ENCODE results near the gene SLC7A5. TPM values are rescaled to one million over a fixed set of nuclear protein-coding genes. Genes with fewer than 3 reads are reported as not detected.
"Not testable (repeated sequence)": the region's sequence is repeated elsewhere in the genome, so short reads cannot be mapped to it uniquely, and the experiment has no call there.

The SLC7A5 gene
- polyA plus RNA-seq, 4 donors = 3.6 to 82.2 (median 8.6) TPM

DNA sequence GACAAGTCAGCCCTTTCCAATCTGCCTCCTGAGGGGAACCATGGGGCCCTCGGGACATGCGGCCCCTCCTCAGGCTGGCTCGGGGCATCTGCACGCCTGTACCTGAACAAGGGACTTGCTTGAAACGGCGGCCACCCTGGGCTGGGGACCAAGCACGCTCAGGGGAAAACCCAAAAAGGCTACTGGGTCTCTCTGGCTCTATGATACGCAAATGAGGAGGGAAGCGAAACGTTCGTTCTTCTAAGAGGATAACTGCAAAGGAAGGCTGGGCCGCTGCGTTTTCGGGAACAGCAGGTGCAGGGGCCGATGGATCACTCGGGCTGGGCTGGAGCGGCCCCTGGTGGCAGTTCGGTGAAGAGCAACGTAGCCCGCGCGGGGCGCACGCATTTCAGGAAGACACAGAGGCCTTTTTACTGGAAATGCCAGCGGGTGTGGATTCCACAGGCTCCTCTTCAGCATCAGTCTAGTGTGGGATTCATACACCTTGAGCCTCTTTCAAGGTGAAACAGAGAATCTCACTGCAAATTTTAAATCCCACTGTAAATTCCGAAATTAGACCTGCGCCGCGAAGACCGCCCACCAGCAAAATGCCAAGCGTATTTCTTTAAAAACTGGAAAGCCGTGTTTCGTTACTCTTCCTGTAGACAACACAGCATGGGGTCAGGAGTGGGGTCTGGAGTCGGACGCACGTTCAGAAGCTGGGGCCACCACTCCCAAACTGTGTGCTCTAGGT lies 40.1 kb upstream of the SLC7A5 start:
- not testable (repeated sequence) for H3K36me3 ChIP-seq (ENCODE audit: control insufficient read depth in 3 of 3, insufficient read depth in 2 of 3, low read depth in 1 of 3, low read length in 3 of 3); H3K9me3 ChIP-seq (ENCODE audit: control insufficient read depth in 2 of 2, insufficient read depth in 1 of 2, low read depth in 1 of 2, low read length in 1 of 2); H3K4me3 ChIP-seq (ENCODE audit: low read depth in 1 of 3, low read length in 3 of 3); FAIRE-seq; H3K27me3 ChIP-seq (ENCODE audit: control insufficient read depth in 3 of 3, insufficient read depth in 3 of 3, low read length in 3 of 3); H3K27ac ChIP-seq (ENCODE audit: low read depth in 1 of 3, low read length in 2 of 3); H3K4me1 ChIP-seq (ENCODE audit: control insufficient read depth in 3 of 3, insufficient read depth in 2 of 3, low read depth in 1 of 3, low read length in 2 of 3)
- DNase-seq = peak; percentile 52 to 76
- 37 to 38% (median 38%) methylated on average over 36 of the region's 36 CpGs for WGBS, 3 donors

DNA sequence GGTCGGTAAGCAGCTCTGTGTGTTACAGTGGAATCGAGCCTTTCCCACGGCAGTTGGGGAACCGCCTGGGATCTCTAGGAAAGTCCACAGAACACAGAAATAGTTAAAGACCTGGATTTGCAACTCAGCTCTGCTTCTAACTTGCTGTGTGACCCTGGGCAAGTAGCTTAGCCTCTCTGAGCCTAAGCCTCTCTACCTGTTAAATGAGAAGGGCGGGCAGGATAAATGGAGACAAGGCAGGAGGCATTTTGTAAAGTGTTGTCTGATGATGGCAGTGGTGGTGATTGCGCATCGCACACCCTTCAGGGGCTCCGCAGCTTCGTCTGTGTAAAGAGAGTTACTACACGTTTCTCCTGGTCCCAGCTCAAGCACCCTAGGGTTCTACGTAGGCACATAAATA lies 38.8 kb upstream of the SLC7A5 start:
- not testable (repeated sequence) for H3K27ac ChIP-seq (ENCODE audit: low read depth in 1 of 3, low read length in 2 of 3); H3K36me3 ChIP-seq (ENCODE audit: control insufficient read depth in 3 of 3, insufficient read depth in 2 of 3, low read depth in 1 of 3, low read length in 3 of 3); FAIRE-seq; H3K4me1 ChIP-seq (ENCODE audit: control insufficient read depth in 3 of 3, insufficient read depth in 2 of 3, low read depth in 1 of 3, low read length in 2 of 3); H3K27me3 ChIP-seq (ENCODE audit: control insufficient read depth in 3 of 3, insufficient read depth in 3 of 3, low read length in 3 of 3); DNase-seq; H3K4me3 ChIP-seq (ENCODE audit: low read depth in 1 of 3, low read length in 3 of 3); H3K9me3 ChIP-seq (ENCODE audit: control insufficient read depth in 2 of 2, insufficient read depth in 1 of 2, low read depth in 1 of 2, low read length in 1 of 2)
- WGBS, 3 donors = 92 to 95% (median 93%) methylated on average over 11 of the region's 11 CpGs

DNA sequence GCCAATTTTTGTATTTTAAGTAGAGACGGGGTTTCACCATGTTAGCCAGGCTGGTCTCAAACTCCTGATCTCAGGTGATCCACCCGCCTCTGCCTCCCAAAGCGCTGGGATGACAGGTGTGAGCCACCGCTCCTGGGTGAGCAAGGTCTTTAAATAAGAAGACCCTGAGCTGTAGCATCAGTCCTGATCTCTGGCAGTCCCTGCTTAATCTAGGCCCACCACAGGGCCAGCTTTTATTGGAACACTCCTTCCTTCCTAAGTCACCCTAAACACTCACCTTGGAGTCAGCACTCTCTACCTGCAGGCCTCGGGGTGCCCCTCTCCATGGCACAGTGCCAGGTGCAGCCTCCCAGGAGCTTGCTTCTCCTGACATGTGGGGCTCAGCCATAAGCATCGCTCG lies 36.2 kb upstream of the SLC7A5 start:
- H3K4me3 ChIP-seq (ENCODE audit: low read depth in 1 of 3, low read length in 3 of 3); H3K36me3 ChIP-seq (ENCODE audit: control insufficient read depth in 3 of 3, insufficient read depth in 2 of 3, low read depth in 1 of 3, low read length in 3 of 3); H3K4me1 ChIP-seq (ENCODE audit: control insufficient read depth in 3 of 3, insufficient read depth in 2 of 3, low read depth in 1 of 3, low read length in 2 of 3); DNase-seq; H3K9me3 ChIP-seq (ENCODE audit: control insufficient read depth in 2 of 2, insufficient read depth in 1 of 2, low read depth in 1 of 2, low read length in 1 of 2); FAIRE-seq; H3K27ac ChIP-seq (ENCODE audit: low read depth in 1 of 3, low read length in 2 of 3); H3K27me3 ChIP-seq (ENCODE audit: control insufficient read depth in 3 of 3, insufficient read depth in 3 of 3, low read length in 3 of 3): not testable (repeated sequence)
- 89 to 92% (median 91%) methylated on average over 7 of the region's 7 CpGs for WGBS, 3 donors

DNA sequence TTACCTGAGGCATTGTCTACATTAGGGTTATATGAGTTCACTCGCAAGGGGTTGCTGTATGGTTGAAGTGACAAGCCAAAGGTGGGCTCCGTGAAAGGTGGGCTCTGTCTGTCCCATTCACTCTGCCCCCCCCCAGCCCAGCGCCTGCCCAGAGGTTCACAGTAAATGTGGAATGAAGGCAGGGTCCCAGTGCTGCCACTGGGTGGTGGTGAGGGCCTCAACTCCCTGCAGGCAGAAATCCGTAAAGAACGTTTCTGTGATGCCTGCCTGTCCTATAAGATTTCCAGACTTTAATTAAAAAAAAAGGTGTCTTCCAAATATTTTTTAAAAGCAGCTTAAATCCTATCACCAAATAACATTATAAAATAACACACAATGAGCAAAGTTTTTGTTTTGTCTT lies 35.7 kb upstream of the SLC7A5 start:
- not testable (repeated sequence) for H3K27ac ChIP-seq (ENCODE audit: low read depth in 1 of 3, low read length in 2 of 3); FAIRE-seq; H3K27me3 ChIP-seq (ENCODE audit: control insufficient read depth in 3 of 3, insufficient read depth in 3 of 3, low read length in 3 of 3); H3K4me1 ChIP-seq (ENCODE audit: control insufficient read depth in 3 of 3, insufficient read depth in 2 of 3, low read depth in 1 of 3, low read length in 2 of 3); H3K4me3 ChIP-seq (ENCODE audit: low read depth in 1 of 3, low read length in 3 of 3); H3K36me3 ChIP-seq (ENCODE audit: control insufficient read depth in 3 of 3, insufficient read depth in 2 of 3, low read depth in 1 of 3, low read length in 3 of 3); H3K9me3 ChIP-seq (ENCODE audit: control insufficient read depth in 2 of 2, insufficient read depth in 1 of 2, low read depth in 1 of 2, low read length in 1 of 2); DNase-seq
- WGBS, 3 donors = 80 to 86% (median 85%) methylated on average over 4 of the region's 5 CpGs

DNA sequence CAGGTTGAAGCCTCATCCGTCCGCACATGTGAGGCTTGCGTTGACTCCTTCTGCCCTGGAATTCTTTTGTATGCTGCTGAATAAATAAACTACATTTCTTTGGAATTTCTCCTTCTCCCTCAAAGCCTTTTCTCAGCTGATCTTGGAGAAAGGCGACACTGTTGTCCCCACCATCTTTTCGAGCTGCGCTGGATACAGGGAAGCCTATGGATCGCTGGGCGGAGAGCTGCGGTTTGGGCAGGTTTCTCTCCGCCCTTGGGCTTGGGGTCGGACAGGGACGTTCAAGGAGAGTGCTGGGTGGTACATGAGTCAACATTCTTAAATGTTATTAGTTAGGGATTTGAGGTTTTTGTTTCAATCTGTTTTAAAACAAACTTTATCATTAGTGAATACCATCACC lies 31.2 kb upstream of the SLC7A5 start:
- not testable (repeated sequence) for FAIRE-seq; H3K36me3 ChIP-seq (ENCODE audit: control insufficient read depth in 3 of 3, insufficient read depth in 2 of 3, low read depth in 1 of 3, low read length in 3 of 3); H3K4me1 ChIP-seq (ENCODE audit: control insufficient read depth in 3 of 3, insufficient read depth in 2 of 3, low read depth in 1 of 3, low read length in 2 of 3); DNase-seq; H3K9me3 ChIP-seq (ENCODE audit: control insufficient read depth in 2 of 2, insufficient read depth in 1 of 2, low read depth in 1 of 2, low read length in 1 of 2); H3K27ac ChIP-seq (ENCODE audit: low read depth in 1 of 3, low read length in 2 of 3); H3K27me3 ChIP-seq (ENCODE audit: control insufficient read depth in 3 of 3, insufficient read depth in 3 of 3, low read length in 3 of 3); H3K4me3 ChIP-seq (ENCODE audit: low read depth in 1 of 3, low read length in 3 of 3)
- 76 to 85% (median 81%) methylated on average over 12 of the region's 12 CpGs for WGBS, 3 donors

DNA sequence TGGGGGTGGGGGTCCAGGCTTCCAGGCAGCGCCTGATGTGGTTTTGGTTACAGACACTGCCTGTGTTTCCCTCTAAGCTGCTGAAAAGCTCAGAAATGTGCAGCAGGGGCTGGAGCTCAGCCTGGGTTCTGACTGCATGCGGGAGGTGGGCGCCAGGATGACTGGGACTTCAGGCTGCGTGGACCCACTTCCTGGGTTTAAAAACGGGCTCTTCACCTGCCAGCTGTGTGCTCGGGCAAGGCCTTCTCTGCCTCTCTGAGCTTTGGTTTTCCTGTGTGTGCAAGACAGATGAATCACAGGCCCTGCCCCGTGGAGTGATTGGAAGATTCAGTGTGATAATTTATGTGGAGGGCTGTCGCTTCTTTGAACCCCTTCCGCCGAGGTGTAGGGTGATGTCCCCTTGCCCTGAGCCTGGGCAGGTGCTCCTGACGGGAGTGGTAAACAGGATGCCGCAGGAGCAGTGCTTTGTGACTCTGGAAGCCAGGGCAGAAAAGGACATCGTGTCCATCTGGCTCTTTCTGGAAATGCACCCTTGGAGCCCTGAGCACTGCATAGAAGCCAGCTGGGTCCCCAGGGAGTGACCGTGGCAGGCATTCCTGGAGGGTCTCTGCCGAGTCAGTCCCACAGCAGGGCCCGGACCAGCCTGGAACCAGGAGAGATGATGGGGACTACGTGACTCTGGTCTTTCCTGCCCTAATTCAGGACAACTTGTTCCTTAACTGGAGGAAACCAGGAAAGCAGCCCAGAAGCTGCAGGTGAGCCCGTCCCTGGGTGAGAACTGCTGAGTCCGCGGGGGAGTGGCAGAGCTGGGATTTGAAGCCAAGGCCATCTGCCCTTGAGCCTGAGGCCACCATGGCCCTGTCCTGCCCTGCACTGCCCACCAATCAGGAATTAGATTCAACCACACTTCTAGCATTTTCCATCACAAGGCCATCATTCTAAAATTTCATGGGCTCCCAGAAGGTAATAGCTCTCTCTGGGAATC lies 28.5 kb upstream of the SLC7A5 start:
- Histone ChIP-seq H3K27ac (ENCODE audit: low read depth in 1 of 3, low read length in 2 of 3) (peak overlapping the region in 2 of 3 donors; percentile 12 to 57), H3K9me3 (ENCODE audit: control insufficient read depth in 2 of 2, insufficient read depth in 1 of 2, low read depth in 1 of 2, low read length in 1 of 2) (no peaks in the 10 kb centered on the region), H3K4me1 (ENCODE audit: control insufficient read depth in 3 of 3, insufficient read depth in 2 of 3, low read depth in 1 of 3, low read length in 2 of 3) (no peaks in the 10 kb centered on the region), H3K4me3 (ENCODE audit: low read depth in 1 of 3, low read length in 3 of 3) (no peak overlapping the region), H3K27me3 (ENCODE audit: control insufficient read depth in 3 of 3, insufficient read depth in 3 of 3, low read length in 3 of 3) (no peaks in the 10 kb centered on the region), H3K36me3 (ENCODE audit: control insufficient read depth in 3 of 3, insufficient read depth in 2 of 3, low read depth in 1 of 3, low read length in 3 of 3) (no peaks in the 10 kb centered on the region)
- no peak for FAIRE-seq
- 65 to 73% (median 66%) methylated on average over 20 of the region's 20 CpGs for WGBS, 3 donors
- peak in 1 of 2 donors; percentile 27 for DNase-seq

DNA sequence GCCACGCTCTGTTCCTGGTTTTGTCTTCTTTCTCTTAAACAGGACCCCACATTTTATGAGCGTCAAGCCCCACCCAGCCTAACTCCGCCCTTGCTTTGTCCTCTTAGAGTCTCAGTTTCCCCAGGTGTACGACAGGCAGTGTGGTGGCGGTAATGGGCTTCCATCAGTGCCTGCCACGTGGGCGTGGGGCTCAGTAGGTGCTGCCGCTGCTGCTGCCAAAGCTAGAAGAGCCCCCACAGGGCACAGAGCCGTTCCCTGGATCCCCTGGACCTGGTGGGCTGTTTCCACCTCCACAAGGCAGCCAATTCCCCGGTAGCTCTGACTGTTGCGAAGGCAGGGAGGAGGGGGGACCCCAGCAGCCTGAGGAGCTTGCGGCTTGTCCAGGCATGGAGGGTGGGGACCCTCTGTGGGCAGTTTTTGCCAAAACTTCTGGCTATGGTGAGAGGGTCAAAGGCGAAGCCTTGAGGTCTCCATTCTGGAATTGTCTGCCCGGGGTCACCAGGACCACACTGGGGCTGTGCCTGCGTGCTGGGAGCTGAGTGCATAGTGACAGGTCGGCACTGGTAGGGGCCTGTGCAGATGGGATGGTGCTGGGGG lies 27.7 kb upstream of the SLC7A5 start:
- not testable (repeated sequence) for FAIRE-seq; DNase-seq; H3K4me1 ChIP-seq (ENCODE audit: control insufficient read depth in 3 of 3, insufficient read depth in 2 of 3, low read depth in 1 of 3, low read length in 2 of 3); H3K9me3 ChIP-seq (ENCODE audit: control insufficient read depth in 2 of 2, insufficient read depth in 1 of 2, low read depth in 1 of 2, low read length in 1 of 2); H3K4me3 ChIP-seq (ENCODE audit: low read depth in 1 of 3, low read length in 3 of 3); H3K27me3 ChIP-seq (ENCODE audit: control insufficient read depth in 3 of 3, insufficient read depth in 3 of 3, low read length in 3 of 3); H3K36me3 ChIP-seq (ENCODE audit: control insufficient read depth in 3 of 3, insufficient read depth in 2 of 3, low read depth in 1 of 3, low read length in 3 of 3)
- 82 to 93% (median 83%) methylated on average over 15 to 16 of the region's 16 CpGs for WGBS, 3 donors
- peak overlapping the region in 2 of 3 donors; percentile 27 to 57 for H3K27ac ChIP-seq (ENCODE audit: low read depth in 1 of 3, low read length in 2 of 3)

DNA sequence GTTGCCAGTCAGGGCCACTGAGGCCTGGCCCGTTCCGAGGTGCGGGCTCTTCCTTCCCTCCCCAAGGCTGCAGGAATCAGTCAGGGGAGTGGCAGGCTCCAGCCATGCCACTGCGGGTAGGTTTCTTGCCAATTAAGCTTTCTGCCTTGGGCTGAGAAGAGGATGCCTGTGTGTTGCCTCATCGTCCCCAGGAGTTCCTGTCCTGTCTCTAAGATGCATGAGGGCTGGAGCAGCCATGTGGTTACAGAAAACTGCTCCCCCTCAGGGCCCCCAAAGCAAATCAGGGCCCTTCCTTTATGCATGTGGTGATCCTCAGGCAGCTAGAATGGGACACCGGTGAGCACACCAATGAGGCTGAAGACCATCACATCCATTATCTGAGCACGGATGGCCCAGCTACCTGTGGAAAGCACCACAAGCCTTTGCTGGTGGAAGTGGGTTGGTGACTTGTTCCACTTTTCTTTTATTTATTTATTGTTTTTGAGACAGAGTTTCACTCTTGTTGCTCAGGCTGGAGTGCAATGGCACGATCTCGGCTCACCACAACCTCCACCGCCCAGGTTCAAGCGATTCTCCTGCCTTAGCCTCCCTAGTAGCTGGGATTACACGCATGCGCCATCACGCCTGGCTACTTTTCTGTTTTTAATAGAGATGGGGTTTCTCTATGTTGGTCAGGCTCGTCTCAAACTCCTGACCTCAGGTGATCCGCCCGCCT lies 27.0 kb upstream of the SLC7A5 start:
- H3K4me3 ChIP-seq (ENCODE audit: low read depth in 1 of 3, low read length in 3 of 3); H3K4me1 ChIP-seq (ENCODE audit: control insufficient read depth in 3 of 3, insufficient read depth in 2 of 3, low read depth in 1 of 3, low read length in 2 of 3); H3K9me3 ChIP-seq (ENCODE audit: control insufficient read depth in 2 of 2, insufficient read depth in 1 of 2, low read depth in 1 of 2, low read length in 1 of 2); H3K27me3 ChIP-seq (ENCODE audit: control insufficient read depth in 3 of 3, insufficient read depth in 3 of 3, low read length in 3 of 3); H3K36me3 ChIP-seq (ENCODE audit: control insufficient read depth in 3 of 3, insufficient read depth in 2 of 3, low read depth in 1 of 3, low read length in 3 of 3); FAIRE-seq; DNase-seq: not testable (repeated sequence)
- peak overlapping the region in 2 of 3 donors; percentile 51 to 57 for H3K27ac ChIP-seq (ENCODE audit: low read depth in 1 of 3, low read length in 2 of 3)
- WGBS, 3 donors = 78 to 90% (median 81%) methylated on average over 16 to 17 of the region's 17 CpGs
